OCI-LY7 (cell line): ENCODE results near the gene NAA60. TPM values are rescaled to one million over a fixed set of nuclear protein-coding genes. Genes with fewer than 3 reads are reported as not detected.

Experiments
- BruUV-seq: library from RNA; stranded (reverse); fragments of 400-500 nt; replicated peaks from 2 replicates; lab custom pipeline; 2021; lab: Mats Ljungman, UMichigan
- CTCF ChIA-PET: fragments of 300-600 bp; sonication (Branson Sonifier 250); formaldehyde crosslinking; loops from one replicate; lab custom pipeline; 2022; ENCODE audit warnings: antibody characterized with exemption; ENCODE audit not compliant: unreplicated experiment; lab: Charles Lee
- POLR2A ChIA-PET: fragments of 300-600 bp; sonication (Branson Sonifier 250); formaldehyde crosslinking; loops from one replicate; lab custom pipeline; 2022; ENCODE audit warnings: antibody characterized with exemption; lab: Charles Lee
- DNase-seq: peaks from one replicate; pipeline ENCODE4 v3.0.0-alpha.2; 2015; ENCODE audit warnings: low spot score
- H2AFZ ChIP-seq: fragments of 200-600 bp; sonication (generic), shearing (Covaris generic); 2 replicates; pipeline ENCODE4 v1.6.1; 2014; ENCODE audit warnings: mild to moderate bottlenecking, antibody characterized with exemption, low read length, moderate library complexity
- H3K27ac ChIP-seq: fragments of 200-600 bp; sonication (generic); 2 replicates; pipeline ENCODE4 v1.5.1; 2014; ENCODE audit warnings: mixed run types, low read depth, mild to moderate bottlenecking, moderate library complexity, low read length, inconsistent platforms; ENCODE audit not compliant: poor library complexity, severe bottlenecking
- H3K36me3 ChIP-seq: fragments of 200-600 bp; sonication (generic); 2 replicates; pipeline ENCODE4 v1.6.1; 2014; ENCODE audit warnings: mild to moderate bottlenecking, antibody characterized with exemption, low read length, moderate library complexity, mixed read lengths; ENCODE audit not compliant: insufficient read depth
- H3K4me1 ChIP-seq: fragments of 200-600 bp; sonication (generic); 2 replicates; pipeline ENCODE4 v1.5.1; 2014; ENCODE audit warnings: mild to moderate bottlenecking, low read length; ENCODE audit not compliant: insufficient read depth, poor library complexity, severe bottlenecking
- H3K4me2 ChIP-seq: fragments of 200-600 bp; sonication (generic); 2 replicates; pipeline ENCODE4 v1.6.1; 2014; ENCODE audit warnings: mild to moderate bottlenecking, low read length
- H3K4me3 ChIP-seq: fragments of 200-600 bp; sonication (generic); 2 replicates; pipeline ENCODE4 v1.5.1; 2014; ENCODE audit warnings: mild to moderate bottlenecking, low read depth, low read length; ENCODE audit not compliant: poor library complexity, severe bottlenecking
- H3K79me2 ChIP-seq: fragments of 200-600 bp; sonication (generic); 2 replicates; pipeline ENCODE4 v1.6.1; 2016; ENCODE audit warnings: low read depth, mild to moderate bottlenecking, low read length, moderate library complexity, mixed read lengths; ENCODE audit not compliant: insufficient read depth
- H3K9me2 ChIP-seq: fragments of 200-600 bp; sonication (generic); 2 replicates; pipeline ENCODE4 v1.6.1; 2016; ENCODE audit warnings: mild to moderate bottlenecking, low read length, mixed read lengths; ENCODE audit not compliant: insufficient read depth
- H3K9me3 ChIP-seq: fragments of 200-600 bp; sonication (generic); 2 replicates; pipeline ENCODE4 v1.6.1; 2014; ENCODE audit warnings: mild to moderate bottlenecking, mixed run types, low read length, mixed read lengths
- H4K20me1 ChIP-seq: fragments of 200-600 bp; sonication (generic); 2 replicates; pipeline ENCODE4 v1.6.1; 2014; ENCODE audit warnings: mild to moderate bottlenecking, antibody characterized with exemption, low read length, moderate library complexity, mixed read lengths; ENCODE audit not compliant: insufficient read depth
- CTCF ChIP-seq: fragments of 200-600 bp; sonication (generic); conservative IDR thresholded peaks from 2 replicates; pipeline ENCODE4 v1.5.1; 2014; ENCODE audit warnings: mild to moderate bottlenecking, antibody characterized with exemption, low read length, moderate library complexity, mixed read lengths
- EZH2phosphoT487 ChIP-seq: fragments of 200-600 bp; sonication (generic); IDR thresholded peaks from 2 replicates; pipeline ENCODE4 v1.6.1; 2018; ENCODE audit warnings: low read depth, borderline replicate concordance, mild to moderate bottlenecking, mixed run types, antibody characterized with exemption, low read length, moderate library complexity, mixed read lengths
- intact Hi-C: fragments of 100-400 bp; cut with micrococcal nuclease; formaldehyde crosslinking; loops from one replicate; pipeline ENCODE4 v1.10.0; 2022; ENCODE audit not compliant: unreplicated experiment
- total RNA-seq, 2 experiments: library from RNA; depleted of rRNA in 1 of 2; stranded (reverse); fragments of >200 nt in 1 of 2; shearing (Covaris generic) in 1 of 2; gene quantifications; 2 replicates each; pipeline ENCODE4 v1.2.3, GENCODE V29; 2014 to 2022

Gene NAA60
- total RNA-seq, 2 experiments from 2014 or later = 24.8 to 40.1 TPM

GRCh38 chr16:3509470-3509928 is 66.0 kb downstream of the NAA60 start:
- no peaks in the 10 kb centered on the region for H3K79me2 ChIP-seq
- ChIA-PET POLR2A (no interaction called here), CTCF (no interaction called here)
- no peaks in the 10 kb centered on the region for H3K4me1 ChIP-seq
- no peaks in the 10 kb centered on the region; the same call in 1 of the 2 replicates for H3K36me3 ChIP-seq
- H2AFZ ChIP-seq = no peak overlapping the region
- H3K4me3 ChIP-seq = no peak overlapping the region
- H3K4me2 ChIP-seq = no peak overlapping the region
- no peaks in the 10 kb centered on the region for H3K9me2 ChIP-seq
- H3K27ac ChIP-seq = no peak overlapping the region
- no peak for DNase-seq
- TF ChIP-seq CTCF (no peak), EZH2phosphoT487 (no peak)
- intact Hi-C loops = loop anchor here (10.0 kb wide), 1 partner anchor 355 kb away; no protein-coding TSS in a partner anchor
- no TSS peak for BruUV-seq
- no peaks in the 10 kb centered on the region for H3K9me3 ChIP-seq
- H4K20me1 ChIP-seq = no peaks in the 10 kb centered on the region

- BruUV-seq = no TSS peak
- Histone ChIP-seq H3K27ac (no peak overlapping the region), H3K4me1 (no peaks in the 10 kb centered on the region), H3K9me3 (no peaks in the 10 kb centered on the region), H4K20me1 (no peaks in the 10 kb centered on the region), H3K4me2 (no peak overlapping the region), H2AFZ (no peak overlapping the region), H3K79me2 (no peaks in the 10 kb centered on the region), H3K36me3 (no peaks in the 10 kb centered on the region; the same call in 1 of the 2 replicates), H3K9me2 (no peaks in the 10 kb centered on the region), H3K4me3 (no peak overlapping the region)
- DNase-seq = no peak
- POLR2A ChIA-PET = no interaction called here
- no peak for TF ChIP-seq EZH2phosphoT487
- TF ChIP-seq CTCF = no peak
- intact Hi-C loops = no loop called here
- CTCF ChIA-PET = no interaction called here
Measured at GRCh38 chr16:3510416-3510815, 66.9 kb downstream of the NAA60 start.

GRCh38 chr16:3511286-3512180 is 68.1 kb downstream of the NAA60 start:
- BruUV-seq = no TSS peak
- no peak overlapping the region for H3K4me3 ChIP-seq
- intact Hi-C loops = no loop called here
- no peak overlapping the region for H2AFZ ChIP-seq
- no peak for DNase-seq
- TF ChIP-seq CTCF (no peak), EZH2phosphoT487 (no peak)
- H3K4me2 ChIP-seq = no peak overlapping the region
- ChIA-PET POLR2A (no interaction called here), CTCF (no interaction called here)
- H3K36me3 ChIP-seq = peaks cover 4% of the 10 kb centered on the region; the same call in 1 of the 2 replicates
- no peaks in the 10 kb centered on the region for H4K20me1 ChIP-seq
- H3K9me3 ChIP-seq = no peaks in the 10 kb centered on the region
- no peak overlapping the region for H3K27ac ChIP-seq
- no peaks in the 10 kb centered on the region for H3K4me1 ChIP-seq
- no peaks in the 10 kb centered on the region for H3K9me2 ChIP-seq
- H3K79me2 ChIP-seq = no peaks in the 10 kb centered on the region
